Nephron progenitor cell (in vitro differentiated cells): ENCODE data around the gene AFF1.
A peak's percentile ranks its signal among the peaks of the same experiment; 100 is the strongest.
"Not testable (repeated sequence)": the region's sequence is repeated elsewhere in the genome, so short reads cannot be mapped to it uniquely, and the experiment has no call there.

Source experiments
- DNase-seq: peaks from one replicate; pipeline ENCODE4 v3.0.0; 2021
- H3K27ac Mint-ChIP-seq: 2 replicates; pipeline ENCODE4 v1.8.0; 2021; ENCODE audit warnings: mild to moderate bottlenecking, moderate library complexity, mixed read lengths
- H3K27me3 Mint-ChIP-seq: 2 replicates; pipeline ENCODE4 v1.8.0; 2021; ENCODE audit warnings: mild to moderate bottlenecking, low read depth, mixed read lengths; ENCODE audit not compliant: poor library complexity
- H3K36me3 Mint-ChIP-seq: 2 replicates; pipeline ENCODE4 v1.8.0; 2021; ENCODE audit warnings: low read depth, mixed read lengths
- H3K4me1 Mint-ChIP-seq: 2 replicates; pipeline ENCODE4 v1.8.0; 2021; ENCODE audit warnings: mixed read lengths
- H3K4me3 Mint-ChIP-seq: 2 replicates; pipeline ENCODE4 v1.8.0; 2021; ENCODE audit warnings: mild to moderate bottlenecking, moderate library complexity, mixed read lengths
- H3K9me3 Mint-ChIP-seq: 2 replicates; pipeline ENCODE4 v1.8.0; 2021; ENCODE audit warnings: mild to moderate bottlenecking, moderate library complexity, mixed read lengths
- TF ChIP-seq, protein P1 (sequence below): fragments of 200-600 bp; sonication (generic); IDR thresholded peaks from 2 replicates; pipeline ENCODE4 v1.5.0; 2021; ENCODE audit warnings: antibody characterized with exemption

Gene AFF1

DNA sequence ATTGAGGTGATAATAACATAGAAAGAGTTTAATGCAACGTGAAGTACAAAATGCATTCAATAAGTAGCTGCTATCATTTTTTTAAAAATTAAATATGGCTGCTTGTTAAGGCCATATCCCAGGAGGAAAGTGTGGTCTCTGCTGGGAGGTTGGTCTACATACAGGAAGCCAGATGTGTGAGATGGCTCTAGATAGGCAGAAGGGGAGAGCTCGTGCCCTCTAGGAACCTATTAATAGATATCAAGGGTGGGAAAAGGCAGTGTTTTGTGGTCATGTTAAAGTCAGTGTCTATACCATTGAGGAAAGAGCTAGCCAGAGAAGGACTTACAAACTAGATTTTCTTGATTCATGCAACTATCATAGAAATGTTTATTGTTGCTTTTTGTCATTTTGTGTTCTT lies 145.2 kb downstream of the AFF1 start:
- no peak overlapping the region for H3K27ac Mint-ChIP-seq
- H3K36me3 Mint-ChIP-seq, result peaks cover 42% of the 10 kb centered on the region
- no peak for DNase-seq
- TF ChIP-seq, protein P1, sequence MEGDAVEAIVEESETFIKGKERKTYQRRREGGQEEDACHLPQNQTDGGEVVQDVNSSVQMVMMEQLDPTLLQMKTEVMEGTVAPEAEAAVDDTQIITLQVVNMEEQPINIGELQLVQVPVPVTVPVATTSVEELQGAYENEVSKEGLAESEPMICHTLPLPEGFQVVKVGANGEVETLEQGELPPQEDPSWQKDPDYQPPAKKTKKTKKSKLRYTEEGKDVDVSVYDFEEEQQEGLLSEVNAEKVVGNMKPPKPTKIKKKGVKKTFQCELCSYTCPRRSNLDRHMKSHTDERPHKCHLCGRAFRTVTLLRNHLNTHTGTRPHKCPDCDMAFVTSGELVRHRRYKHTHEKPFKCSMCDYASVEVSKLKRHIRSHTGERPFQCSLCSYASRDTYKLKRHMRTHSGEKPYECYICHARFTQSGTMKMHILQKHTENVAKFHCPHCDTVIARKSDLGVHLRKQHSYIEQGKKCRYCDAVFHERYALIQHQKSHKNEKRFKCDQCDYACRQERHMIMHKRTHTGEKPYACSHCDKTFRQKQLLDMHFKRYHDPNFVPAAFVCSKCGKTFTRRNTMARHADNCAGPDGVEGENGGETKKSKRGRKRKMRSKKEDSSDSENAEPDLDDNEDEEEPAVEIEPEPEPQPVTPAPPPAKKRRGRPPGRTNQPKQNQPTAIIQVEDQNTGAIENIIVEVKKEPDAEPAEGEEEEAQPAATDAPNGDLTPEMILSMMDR, result no peak
- H3K9me3 Mint-ChIP-seq, result no peaks in the 10 kb centered on the region
- peaks cover 38% of the 10 kb centered on the region for H3K4me1 Mint-ChIP-seq
- no peak overlapping the region for H3K4me3 Mint-ChIP-seq
- no peaks in the 10 kb centered on the region for H3K27me3 Mint-ChIP-seq

DNA sequence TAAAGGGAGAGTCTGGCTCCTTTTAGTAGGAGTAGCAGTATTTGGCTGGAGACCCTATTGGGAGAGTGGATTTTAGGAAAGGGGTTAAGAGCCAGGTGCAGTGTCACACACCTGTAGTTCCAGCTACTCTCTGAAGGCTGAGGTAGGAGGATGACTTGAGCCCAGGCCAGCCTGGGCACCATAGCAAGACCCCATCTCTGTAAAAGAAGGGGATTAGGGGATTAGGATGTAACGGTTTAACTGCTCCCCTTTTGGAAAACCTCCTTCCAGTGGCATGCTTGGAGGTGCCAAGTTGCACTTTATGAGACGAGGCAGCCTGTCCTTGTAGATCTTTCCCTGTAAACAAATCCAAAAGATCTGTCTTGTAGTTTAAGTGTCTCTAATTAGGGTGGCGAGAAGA lies 145.7 kb downstream of the AFF1 start:
- Mint-ChIP-seq H3K4me1 (peaks cover 37% of the 10 kb centered on the region), H3K9me3 (no peaks in the 10 kb centered on the region), H3K27me3 (no peaks in the 10 kb centered on the region), H3K27ac (no peak overlapping the region), H3K36me3 (peaks cover 39% of the 10 kb centered on the region), H3K4me3 (no peak overlapping the region)
- TF ChIP-seq, protein P1, result no peak
- no peak for DNase-seq

DNA sequence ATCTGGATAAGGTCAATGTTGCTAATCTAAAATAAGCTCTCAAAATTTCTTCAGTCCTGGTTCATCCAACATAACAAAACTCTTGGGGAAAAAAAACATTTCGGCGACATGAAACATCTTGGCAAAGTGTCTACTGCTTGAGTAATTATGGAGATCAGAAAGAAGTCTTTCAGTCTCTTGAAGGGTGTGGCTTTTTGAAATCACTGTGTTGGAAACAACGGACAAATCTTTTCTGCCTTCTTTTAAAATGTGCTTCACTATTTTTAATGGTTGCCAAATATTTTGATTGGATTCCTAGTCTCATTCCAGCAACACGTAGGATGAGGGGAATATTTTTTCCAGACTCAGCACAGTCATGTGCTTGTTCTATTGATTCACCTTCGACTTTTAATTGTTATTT lies 147.0 kb downstream of the AFF1 start:
- peaks cover 44% of the 10 kb centered on the region for H3K4me1 Mint-ChIP-seq
- no peak overlapping the region for H3K27ac Mint-ChIP-seq
- H3K4me3 Mint-ChIP-seq, result no peak overlapping the region
- H3K27me3 Mint-ChIP-seq, result no peaks in the 10 kb centered on the region
- H3K9me3 Mint-ChIP-seq, result no peaks in the 10 kb centered on the region
- TF ChIP-seq, protein P1, result no peak
- H3K36me3 Mint-ChIP-seq, result peaks cover 50% of the 10 kb centered on the region
- DNase-seq, result no peak

DNA sequence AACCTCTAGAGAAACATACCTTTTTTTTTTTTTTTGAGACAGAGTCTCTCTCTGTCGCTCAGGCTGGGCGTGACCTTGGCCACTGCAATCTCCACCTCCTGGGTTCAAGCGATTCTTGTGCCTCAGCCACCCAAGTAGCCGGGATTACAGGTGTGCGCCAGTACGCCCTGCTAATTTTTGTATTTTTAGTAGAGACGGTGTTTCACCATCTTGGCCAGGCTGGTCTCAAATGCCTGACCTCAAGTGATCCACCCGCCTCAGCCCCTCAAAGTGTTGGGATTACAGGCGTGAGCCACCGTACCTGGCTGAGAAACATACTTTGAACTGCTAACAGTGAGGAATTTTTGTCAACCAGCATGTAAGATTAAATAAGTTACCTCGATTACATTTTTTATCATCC lies 150.9 kb downstream of the AFF1 start:
- not testable (repeated sequence) for H3K9me3 Mint-ChIP-seq, DNase-seq, H3K4me3 Mint-ChIP-seq, H3K27me3 Mint-ChIP-seq, H3K27ac Mint-ChIP-seq
- Mint-ChIP-seq H3K4me1 (peaks cover 60% of the 10 kb centered on the region), H3K36me3 (peaks cover 53% of the 10 kb centered on the region)

DNA sequence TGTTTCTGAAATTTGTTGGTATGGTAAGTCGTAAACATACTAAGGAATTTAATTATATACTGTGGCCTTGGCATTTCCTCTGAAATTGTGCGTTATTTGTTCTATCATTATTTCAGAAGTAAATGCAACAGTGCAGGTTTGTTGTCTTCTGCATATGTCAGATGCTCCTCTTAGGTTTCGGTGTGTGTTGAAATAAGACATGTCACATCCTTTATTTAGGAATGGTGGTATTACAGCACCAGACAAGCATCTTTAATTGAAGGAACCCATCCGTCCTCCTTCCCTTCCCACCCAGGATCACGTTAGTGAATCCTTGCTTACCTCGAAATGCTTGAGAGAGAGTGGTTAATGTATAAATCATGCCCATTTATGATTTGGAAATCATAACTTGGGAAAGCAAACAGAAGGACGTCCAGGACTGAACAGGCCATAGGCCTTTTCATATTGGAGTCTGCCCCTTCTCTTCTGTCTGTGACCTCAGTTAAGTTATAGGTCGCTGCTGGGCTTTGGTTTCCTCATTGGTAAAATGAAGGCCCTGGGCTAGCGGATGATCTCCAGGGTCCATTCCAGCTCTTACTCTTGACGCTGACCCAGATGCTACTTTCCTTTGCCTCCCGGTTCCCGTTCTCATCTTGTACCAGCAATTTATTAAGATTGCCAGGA lies 151.5 kb downstream of the AFF1 start:
- H3K36me3 Mint-ChIP-seq, result peaks cover 51% of the 10 kb centered on the region
- H3K9me3 Mint-ChIP-seq, result no peaks in the 10 kb centered on the region

DNA sequence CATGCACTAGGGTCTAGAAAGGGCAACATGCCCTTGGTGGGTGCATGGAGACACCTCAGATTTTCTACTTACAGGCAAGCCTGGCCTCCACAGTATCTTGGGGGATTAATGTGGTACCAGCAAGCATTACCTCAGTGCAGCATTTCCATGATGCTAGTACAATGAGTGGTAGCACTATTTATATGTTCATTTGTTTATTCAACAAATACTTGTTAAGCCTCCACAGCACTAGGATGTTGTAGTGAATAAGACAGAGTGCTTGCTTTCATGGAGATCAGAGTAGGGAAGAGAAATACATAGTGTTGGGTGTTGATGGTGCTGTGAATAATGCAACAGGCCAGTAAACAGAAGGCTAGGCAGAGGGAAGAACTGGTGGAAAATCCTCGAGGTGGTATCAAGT lies 152.2 kb downstream of the AFF1 start:
- H3K4me1 Mint-ChIP-seq, result peaks cover 59% of the 10 kb centered on the region
- peak overlapping the region; percentile 46 for H3K27ac Mint-ChIP-seq
- TF ChIP-seq, protein P1, result no peak
- H3K27me3 Mint-ChIP-seq, result no peaks in the 10 kb centered on the region
- no peak overlapping the region for H3K4me3 Mint-ChIP-seq
- no peak for DNase-seq
- H3K9me3 Mint-ChIP-seq, result no peaks in the 10 kb centered on the region
- peaks cover 47% of the 10 kb centered on the region for H3K36me3 Mint-ChIP-seq

More for the DNA sequence above, 151.5 kb downstream of the AFF1 start:
- Mint-ChIP-seq H3K27ac (peak overlapping the region; percentile 2), H3K4me1 (peaks cover 58% of the 10 kb centered on the region), H3K27me3 (no peaks in the 10 kb centered on the region), H3K4me3 (no peak overlapping the region)
- no peak for DNase-seq
- TF ChIP-seq, protein P1, result no peak
